GM23338 (cell line): ENCODE data around the gene ELANE. TPM values are rescaled to one million over a fixed set of nuclear protein-coding genes. Genes with fewer than 3 reads are reported as not detected.

ENCODE experiments used
- ATAC-seq: fragments of 200-7000 bp; cut with Tn5 transposase; 3 replicates; pipeline ENCODE4 v1.9.1; 2020
- DNase-seq: peaks from one replicate; pipeline ENCODE4 v3.0.0-alpha.2; 2015; ENCODE audit warnings: low spot score
- H2AFZ ChIP-seq: fragments of 200-600 bp; sonication (generic); 2 replicates; pipeline ENCODE4 v1.8.0; 2016; ENCODE audit warnings: antibody characterized with exemption, mild to moderate bottlenecking, moderate library complexity
- H3F3A ChIP-seq: fragments of 200-600 bp; sonication (generic); replicated peaks from 2 replicates; pipeline ENCODE4 v1.8.0; 2017; ENCODE audit warnings: antibody characterized with exemption, mixed run types, low read depth
- H3K27ac ChIP-seq: fragments of 200-600 bp; sonication (generic); 2 replicates; pipeline ENCODE4 v1.6.1; 2016; ENCODE audit warnings: low read depth
- H3K27me3 ChIP-seq: fragments of 200-600 bp; sonication (generic); 2 replicates; pipeline ENCODE4 v1.8.0; 2016; ENCODE audit warnings: mild to moderate bottlenecking, mixed run types, moderate library complexity; ENCODE audit not compliant: insufficient read depth
- H3K36me3 ChIP-seq: fragments of 200-600 bp; sonication (generic); 2 replicates; pipeline ENCODE4 v1.8.0; 2016; ENCODE audit warnings: mild to moderate bottlenecking; ENCODE audit not compliant: insufficient read depth
- H3K4me1 ChIP-seq: fragments of 200-600 bp; sonication (generic); 2 replicates; pipeline ENCODE4 v1.8.0; 2016; ENCODE audit warnings: mild to moderate bottlenecking, moderate library complexity; ENCODE audit not compliant: insufficient read depth
- H3K4me2 ChIP-seq: fragments of 200-600 bp; sonication (generic); 2 replicates; pipeline ENCODE4 v1.7.1; 2017; ENCODE audit warnings: mixed run types
- H3K4me3 ChIP-seq: fragments of 200-600 bp; sonication (generic); 2 replicates; pipeline ENCODE4 v1.6.1; 2016; ENCODE audit warnings: mixed run types
- H3K79me2 ChIP-seq: fragments of 200-600 bp; sonication (generic); replicated peaks from 2 replicates; pipeline ENCODE4 v1.8.0; 2017; ENCODE audit warnings: mild to moderate bottlenecking; ENCODE audit not compliant: insufficient read depth
- H3K9me2 ChIP-seq: fragments of 200-600 bp; sonication (generic); 2 replicates; pipeline ENCODE4 v1.8.0; 2017; ENCODE audit not compliant: insufficient read depth
- H4K20me1 ChIP-seq: fragments of 200-600 bp; sonication (generic); replicated peaks from 2 replicates; pipeline ENCODE4 v1.8.0; 2017; ENCODE audit warnings: mild to moderate bottlenecking; ENCODE audit not compliant: insufficient read depth
- H3K27ac Mint-ChIP-seq: 2 replicates; pipeline ENCODE4 v1.8.0; 2020; ENCODE audit warnings: inconsistent platforms, mild to moderate bottlenecking, moderate library complexity, mixed read lengths
- H3K27me3 Mint-ChIP-seq: 3 replicates; pipeline ENCODE4 v1.8.0; 2022; ENCODE audit warnings: low read depth, mild to moderate bottlenecking, moderate library complexity, mixed read lengths, inconsistent platforms; ENCODE audit not compliant: insufficient read depth, poor library complexity
- H3K36me3 Mint-ChIP-seq: 3 replicates; pipeline ENCODE4 v1.8.0; 2021; ENCODE audit warnings: low read depth, mild to moderate bottlenecking, inconsistent platforms, moderate library complexity, mixed read lengths
- H3K4me1 Mint-ChIP-seq: 3 replicates; pipeline ENCODE4 v1.8.0; 2020; ENCODE audit warnings: mild to moderate bottlenecking, inconsistent platforms, mixed read lengths
- H3K4me3 Mint-ChIP-seq: 3 replicates; pipeline ENCODE4 v1.8.0; 2021; ENCODE audit warnings: moderate library complexity, mild to moderate bottlenecking, inconsistent platforms, mixed read lengths
- H3K9me3 Mint-ChIP-seq: 3 replicates; pipeline ENCODE4 v1.8.0; 2020; ENCODE audit warnings: moderate library complexity, mild to moderate bottlenecking, inconsistent platforms, mixed read lengths
- CTCF ChIP-seq, 2 experiments: fragments of 200-600 bp in 1 of 2; sonication (generic) in 1 of 2; conservative IDR thresholded peaks; 2 replicates each; pipeline versions ENCODE4 v1.5.1 to v1.6.1; 2016 to 2017; ENCODE audit warnings: antibody characterized with exemption in 2 of 2, low read depth in 2 of 2, mild to moderate bottlenecking in 2 of 2, moderate library complexity in 1 of 2
- ZNF462 ChIP-seq: fragments of 250-450 bp; sonication (Bioruptor Pico); IDR thresholded peaks from 2 replicates; pipeline ENCODE4 v1.5.0; 2020; ENCODE audit warnings: mild to moderate bottlenecking, moderate library complexity
- polyA plus RNA-seq: library from polyadenylated mRNA; unstranded; fragments of >200 nt; fragmentation: Nextera tagmentation; extraction: Ambion mirVana; gene quantifications from 2 replicates; pipeline ENCODE4 v1.2.1, GENCODE V29; 2016
- total RNA-seq: library from RNA; depleted of rRNA; stranded (reverse); fragments of >200 nt; shearing (Covaris generic); gene quantifications from 2 replicates; pipeline ENCODE4 v1.2.3, GENCODE V29; 2014

ELANE gene
- total and polyA plus RNA-seq, 2 experiments from 2014 or later = not detected

DNA sequence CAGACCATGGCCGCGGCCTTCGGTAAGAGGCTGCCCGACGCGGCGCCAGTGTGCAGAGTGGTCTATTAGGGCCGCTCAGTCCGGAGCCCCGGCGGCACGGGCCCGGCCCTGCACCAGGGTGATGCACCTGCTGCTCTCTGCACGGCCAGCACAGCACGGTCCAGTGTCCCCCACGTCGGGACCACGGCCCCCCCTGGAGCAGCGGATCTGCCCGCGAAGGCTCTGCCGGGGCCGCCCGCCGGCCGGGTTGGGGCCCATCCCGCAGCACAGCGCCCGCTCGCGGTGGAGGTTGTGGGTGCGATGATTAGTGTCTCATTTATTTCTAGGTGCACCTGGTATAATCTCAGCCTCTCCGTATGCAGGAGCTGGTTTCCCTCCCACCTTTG is 46.9 kb upstream of the ELANE start:
- Mint-ChIP-seq H3K27me3 (peaks cover 25% of the 10 kb centered on the region), H3K4me3 (no peak overlapping the region), H3K4me1 (peaks cover 30% of the 10 kb centered on the region), H3K9me3 (no peaks in the 10 kb centered on the region), H3K27ac (0 out of 2 replicates have a peak overlapping the region, but pooled peaks have one; percentile 72), H3K36me3 (peaks cover 83% of the 10 kb centered on the region)
- DNase-seq (no peak), ATAC-seq (no peak)
- Histone ChIP-seq H2AFZ (no peak overlapping the region), H4K20me1 (peaks cover 64% of the 10 kb centered on the region), H3K36me3 (peaks cover 43% of the 10 kb centered on the region), H3K27me3 (no peaks in the 10 kb centered on the region), H3K27ac (peak overlapping the region; percentile 55; the same call in 1 of the 2 replicates), H3K79me2 (peaks cover 78% of the 10 kb centered on the region), H3K4me1 (peaks cover 20% of the 10 kb centered on the region), H3F3A (peaks cover 67% of the 10 kb centered on the region), H3K4me2 (no peak overlapping the region), H3K9me2 (no peaks in the 10 kb centered on the region), H3K4me3 (no peak overlapping the region)
- TF ChIP-seq ZNF462 (CRISPR knock-in tag) (no peak), CTCF (conservative IDR thresholded peaks at IDR 0.05; ENCODE audit: low read depth in 2 of 2) (no peak)
